H9 (cell line): ENCODE data around the gene LMLN. TPM values are rescaled to one million over a fixed set of nuclear protein-coding genes. Genes with fewer than 3 reads are reported as not detected.
A peak's percentile ranks its signal among the peaks of the same experiment; 100 is the strongest.
"Not testable (repeated sequence)": the region's sequence is repeated elsewhere in the genome, so short reads cannot be mapped to it uniquely, and the experiment has no call there.

Experiments used
- DNase-seq: peaks from one replicate; pipeline ENCODE4 v3.0.0-alpha.2; 2017
- H2AFZ ChIP-seq: one replicate; pipeline ENCODE4 v1.6.1; 2013; ENCODE audit warnings: mild to moderate bottlenecking, low read length, control low read depth, moderate library complexity
- H2AK5ac ChIP-seq: 2 replicates; pipeline ENCODE4 v1.6.1; 2013; ENCODE audit warnings: low read length, control low read depth, mixed read lengths; ENCODE audit not compliant: insufficient read length
- H2BK120ac ChIP-seq: one replicate; pipeline ENCODE4 v1.6.1; 2013; ENCODE audit warnings: low read depth, mild to moderate bottlenecking, low read length, control low read depth, inconsistent platforms; ENCODE audit not compliant: poor library complexity, severe bottlenecking
- H2BK12ac ChIP-seq: 2 replicates; pipeline ENCODE4 v1.6.1; 2013; ENCODE audit warnings: low read length, control low read depth, mixed read lengths, low read depth; ENCODE audit not compliant: insufficient read length
- H2BK15ac ChIP-seq: 2 replicates; pipeline ENCODE4 v1.6.1; 2013; ENCODE audit warnings: low read depth, low read length, control low read depth
- H2BK20ac ChIP-seq: one replicate; pipeline ENCODE4 v1.6.1; 2013; ENCODE audit warnings: low read depth, mild to moderate bottlenecking, low read length, control low read depth, inconsistent platforms; ENCODE audit not compliant: poor library complexity, severe bottlenecking
- H2BK5ac ChIP-seq: 2 replicates; pipeline ENCODE4 v1.6.1; 2013; ENCODE audit warnings: low read length, control low read depth, mixed read lengths; ENCODE audit not compliant: insufficient read length
- H3K14ac ChIP-seq: 2 replicates; pipeline ENCODE4 v1.6.1; 2013; ENCODE audit warnings: low read length, control low read depth; ENCODE audit not compliant: insufficient read depth
- H3K18ac ChIP-seq: 2 replicates; pipeline ENCODE4 v1.6.1; 2013; ENCODE audit warnings: low read depth, mild to moderate bottlenecking, mixed read lengths, low read length, control low read depth; ENCODE audit not compliant: insufficient read length
- H3K23ac ChIP-seq: 2 replicates; pipeline ENCODE4 v1.6.1; 2013; ENCODE audit warnings: low read length, control low read depth, mixed read lengths, low read depth; ENCODE audit not compliant: insufficient read length
- H3K23me2 ChIP-seq: 2 replicates; pipeline ENCODE4 v1.6.1; 2013; ENCODE audit warnings: low read depth, mild to moderate bottlenecking, mixed read lengths, low read length, control low read depth; ENCODE audit not compliant: insufficient read length, poor library complexity, severe bottlenecking
- H3K27ac ChIP-seq: 2 replicates; pipeline ENCODE4 v1.5.1; 2013; ENCODE audit warnings: low read length, control low read depth, mixed read lengths, low read depth; ENCODE audit not compliant: insufficient read length
- H3K27me3 ChIP-seq: 2 replicates; pipeline ENCODE4 v1.6.1; 2013; ENCODE audit warnings: low read length, control low read depth, inconsistent platforms; ENCODE audit not compliant: insufficient read depth
- H3K4ac ChIP-seq: 2 replicates; pipeline ENCODE4 v1.6.1; 2013; ENCODE audit warnings: low read depth, mild to moderate bottlenecking, control low read depth, inconsistent platforms, low read length, moderate library complexity
- H3K4me1 ChIP-seq: 2 replicates; pipeline ENCODE4 v1.6.1; 2013; ENCODE audit warnings: low read length, control low read depth, inconsistent platforms; ENCODE audit not compliant: insufficient read depth
- H3K4me2 ChIP-seq: 2 replicates; pipeline ENCODE4 v1.6.1; 2013; ENCODE audit warnings: low read length, control low read depth, mixed read lengths; ENCODE audit not compliant: insufficient read length, insufficient read depth
- H3K56ac ChIP-seq: 2 replicates; pipeline ENCODE4 v1.6.1; 2013; ENCODE audit warnings: low read depth, mild to moderate bottlenecking, mixed read lengths, low read length, control low read depth; ENCODE audit not compliant: insufficient read length
- H3K79me1 ChIP-seq: 2 replicates; pipeline ENCODE4 v1.6.1; 2013; ENCODE audit warnings: low read depth, mild to moderate bottlenecking, moderate library complexity, low read length, control low read depth, inconsistent platforms; ENCODE audit not compliant: insufficient read depth, poor library complexity, severe bottlenecking
- H3K79me2 ChIP-seq: 2 replicates; pipeline ENCODE4 v1.6.1; 2013; ENCODE audit warnings: low read length, control low read depth, inconsistent platforms; ENCODE audit not compliant: insufficient read depth
- H3K9ac ChIP-seq: 2 replicates; pipeline ENCODE4 v1.6.1; 2013; ENCODE audit warnings: low read length, control low read depth, mixed read lengths; ENCODE audit not compliant: insufficient read length; ENCODE audit errors: extremely low read depth
- H3K9me3 ChIP-seq: one replicate; pipeline ENCODE4 v1.6.1; 2013; ENCODE audit warnings: low read depth, low read length, inconsistent platforms; ENCODE audit not compliant: control insufficient read depth
- H3T11ph ChIP-seq: one replicate; pipeline ENCODE4 v1.6.1; 2013; ENCODE audit warnings: mild to moderate bottlenecking, low read length, control low read depth, inconsistent platforms
- H4K20me1 ChIP-seq: one replicate; pipeline ENCODE4 v1.6.1; 2013; ENCODE audit not compliant: control insufficient read depth, insufficient read length, insufficient read depth
- H4K5ac ChIP-seq: 2 replicates; pipeline ENCODE4 v1.6.1; 2013; ENCODE audit warnings: low read depth, mild to moderate bottlenecking, mixed read lengths, low read length, control low read depth; ENCODE audit not compliant: insufficient read length
- H4K8ac ChIP-seq: replicated peaks from 2 replicates; pipeline ENCODE4 v1.6.1; 2013; ENCODE audit warnings: low read length, control low read depth, mixed read lengths, low read depth; ENCODE audit not compliant: insufficient read length
- H4K91ac ChIP-seq: 2 replicates; pipeline ENCODE4 v1.6.1; 2013; ENCODE audit warnings: low read depth, mild to moderate bottlenecking, moderate library complexity, mixed read lengths, low read length, control low read depth; ENCODE audit not compliant: insufficient read length
- H3K27ac Mint-ChIP-seq, 3 experiments: 2 replicates in 2 of 3; 3 replicates in 1 of 3; pipeline ENCODE4 v1.8.0; 2020 to 2021; ENCODE audit warnings: mixed read lengths in 3 of 3, mild to moderate bottlenecking in 1 of 3, moderate library complexity in 1 of 3
- H3K27me3 Mint-ChIP-seq: 2 replicates; pipeline ENCODE4 v1.8.0; 2021; ENCODE audit warnings: low read depth, mild to moderate bottlenecking, moderate library complexity, mixed read lengths
- H3K36me3 Mint-ChIP-seq, 3 experiments: 2 replicates in 2 of 3; 3 replicates in 1 of 3; pipeline ENCODE4 v1.8.0; 2020 to 2021; ENCODE audit warnings: low read depth in 3 of 3, mixed read lengths in 3 of 3; ENCODE audit not compliant: insufficient read depth in 1 of 3
- H3K4me1 Mint-ChIP-seq, 2 experiments: 2 replicates each; pipeline ENCODE4 v1.8.0; 2020; ENCODE audit warnings: mixed read lengths in 2 of 2
- H3K4me3 Mint-ChIP-seq, 2 experiments: 2 replicates in 1 of 2; 3 replicates in 1 of 2; pipeline ENCODE4 v1.8.0; 2020 to 2021; ENCODE audit warnings: mild to moderate bottlenecking in 2 of 2, mixed read lengths in 2 of 2, moderate library complexity in 1 of 2
- H3K9me3 Mint-ChIP-seq, 2 experiments: 2 replicates in 1 of 2; 3 replicates in 1 of 2; pipeline ENCODE4 v1.8.0; 2020; ENCODE audit warnings: mild to moderate bottlenecking in 2 of 2, mixed read lengths in 2 of 2, moderate library complexity in 1 of 2
- WGBS: extraction: QIAGEN DNeasy Blood & Tissue Kit; methylation state at CpG from one replicate; pipeline ENCODE4 v1.1.7; 2013; ENCODE audit warnings: missing lambda C conversion rate, low lambda C conversion rate, mixed read lengths; ENCODE audit not compliant: insufficient read length; ENCODE audit errors: extremely low coverage; 5-methylcytosine and 5-hydroxymethylcytosine counted together
- total RNA-seq: library from RNA; stranded (reverse); gene quantifications from 2 replicates; pipeline ENCODE4 v1.2.1, GENCODE V29; 2021
- TF ChIP-seq, protein P1 (sequence below): fragments of 200-600 bp; sonication (generic); conservative IDR thresholded peaks from 3 replicates; pipeline ENCODE4 v1.8.0; 2021; ENCODE audit warnings: antibody characterized with exemption, mild to moderate bottlenecking

Gene LMLN
- total RNA-seq, 1 experiment from 2014 or later: 3.8 TPM

DNA sequence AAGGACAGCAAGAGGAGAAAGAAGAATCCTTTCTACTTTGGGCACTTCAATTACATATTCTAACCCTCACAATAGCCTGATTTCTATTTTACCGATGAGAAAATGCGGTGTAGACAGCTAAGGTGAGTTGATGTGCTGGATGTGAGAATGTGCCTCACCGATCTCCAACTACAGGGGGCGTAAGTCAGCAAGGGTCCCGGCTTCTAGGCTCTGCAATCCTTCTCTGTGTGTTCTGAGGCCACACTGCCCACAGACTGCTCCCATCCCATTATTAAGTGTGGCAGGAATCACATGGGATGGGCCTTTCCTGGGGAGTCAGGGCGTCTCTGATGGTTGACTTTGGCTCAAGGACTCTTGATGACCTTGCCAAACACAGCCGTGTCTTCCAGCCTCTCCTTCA lies 33.6 kb upstream of the LMLN start:
- peak; percentile 67 for DNase-seq
- WGBS: no CpG with 5 or more reads among the region's 7 CpGs
- H2AFZ ChIP-seq: no peak overlapping the region

DNA sequence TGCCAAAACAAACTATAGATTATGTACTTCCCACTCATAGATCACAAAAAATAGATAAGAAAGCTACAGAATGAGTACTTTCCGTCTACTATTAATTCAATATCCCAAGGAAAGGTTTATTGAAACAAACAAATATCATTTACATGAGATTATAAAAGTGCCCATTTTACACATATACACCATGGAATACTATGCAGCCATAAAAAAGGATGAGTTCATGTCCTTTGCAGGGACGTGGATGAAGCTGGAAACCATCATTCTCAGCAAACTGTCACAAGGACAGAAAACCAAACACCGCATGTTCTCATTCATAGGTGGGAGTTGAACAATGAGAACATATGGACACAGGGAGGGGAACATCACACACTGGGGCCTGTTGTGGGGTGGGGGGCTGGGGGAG lies 32.4 kb upstream of the LMLN start:
- not testable (repeated sequence) for H2BK12ac ChIP-seq, H3K27ac ChIP-seq, H3K18ac ChIP-seq, H3K36me3 Mint-ChIP-seq, H3K27ac Mint-ChIP-seq, H3K23ac ChIP-seq, H4K91ac ChIP-seq, H3K27me3 Mint-ChIP-seq, H3K79me1 ChIP-seq, H3K4ac ChIP-seq, H4K8ac ChIP-seq, H3K14ac ChIP-seq, H2BK15ac ChIP-seq, H2AFZ ChIP-seq, H3K27me3 ChIP-seq, H3K4me3 Mint-ChIP-seq, H3T11ph ChIP-seq, H2BK5ac ChIP-seq, H4K5ac ChIP-seq, H3K9ac ChIP-seq, H3K79me2 ChIP-seq, H3K9me3 ChIP-seq, H3K9me3 Mint-ChIP-seq, H3K4me1 Mint-ChIP-seq, H4K20me1 ChIP-seq, H2BK20ac ChIP-seq, DNase-seq, H3K23me2 ChIP-seq, H2BK120ac ChIP-seq, H3K4me2 ChIP-seq, H2AK5ac ChIP-seq, H3K4me1 ChIP-seq, H3K56ac ChIP-seq
- WGBS: no CpG with 5 or more reads among the region's 3 CpGs

More for the DNA sequence above, 33.6 kb upstream of the LMLN start:
- Histone ChIP-seq H3K79me1 (no peaks in the 10 kb centered on the region), H3K9ac (no peak overlapping the region), H2BK15ac (no peak overlapping the region), H3K4me2 (no peak overlapping the region), H3K14ac (no peak overlapping the region), H2BK120ac (no peak overlapping the region), H2BK5ac (no peak overlapping the region), H3K27ac (no peak overlapping the region), H3T11ph (no peak overlapping the region), H3K23me2 (no peaks in the 10 kb centered on the region), H4K5ac (no peak overlapping the region), H3K4ac (no peak overlapping the region), H2BK20ac (no peak overlapping the region), H2AK5ac (no peak overlapping the region), H2BK12ac (no peak overlapping the region), H3K18ac (no peak overlapping the region), H3K4me1 (no peaks in the 10 kb centered on the region), H3K27me3 (no peaks in the 10 kb centered on the region), H4K8ac (no peak overlapping the region), H3K79me2 (no peaks in the 10 kb centered on the region), H4K91ac (no peak overlapping the region), H4K20me1 (no peaks in the 10 kb centered on the region), H3K9me3 (no peaks in the 10 kb centered on the region), H3K23ac (no peak overlapping the region), H3K56ac (no peak overlapping the region)
- Mint-ChIP-seq H3K4me3 (no peak overlapping the region), H3K27me3 (no peaks in the 10 kb centered on the region; the same call in 1 of the 2 replicates), H3K36me3 (peaks cover 4 to 5% (median 4%) of the 10 kb centered on the region in 3 experiments; a peak in 5 of 7 replicates), H3K27ac (no peak overlapping the region; a peak in 1 of 7 replicates), H3K4me1 (no peaks in the 10 kb centered on the region), H3K9me3 (peaks cover 3% of the 10 kb centered on the region in 2 experiments; a peak in 1 of 5 replicates)
- TF ChIP-seq, protein P1, sequence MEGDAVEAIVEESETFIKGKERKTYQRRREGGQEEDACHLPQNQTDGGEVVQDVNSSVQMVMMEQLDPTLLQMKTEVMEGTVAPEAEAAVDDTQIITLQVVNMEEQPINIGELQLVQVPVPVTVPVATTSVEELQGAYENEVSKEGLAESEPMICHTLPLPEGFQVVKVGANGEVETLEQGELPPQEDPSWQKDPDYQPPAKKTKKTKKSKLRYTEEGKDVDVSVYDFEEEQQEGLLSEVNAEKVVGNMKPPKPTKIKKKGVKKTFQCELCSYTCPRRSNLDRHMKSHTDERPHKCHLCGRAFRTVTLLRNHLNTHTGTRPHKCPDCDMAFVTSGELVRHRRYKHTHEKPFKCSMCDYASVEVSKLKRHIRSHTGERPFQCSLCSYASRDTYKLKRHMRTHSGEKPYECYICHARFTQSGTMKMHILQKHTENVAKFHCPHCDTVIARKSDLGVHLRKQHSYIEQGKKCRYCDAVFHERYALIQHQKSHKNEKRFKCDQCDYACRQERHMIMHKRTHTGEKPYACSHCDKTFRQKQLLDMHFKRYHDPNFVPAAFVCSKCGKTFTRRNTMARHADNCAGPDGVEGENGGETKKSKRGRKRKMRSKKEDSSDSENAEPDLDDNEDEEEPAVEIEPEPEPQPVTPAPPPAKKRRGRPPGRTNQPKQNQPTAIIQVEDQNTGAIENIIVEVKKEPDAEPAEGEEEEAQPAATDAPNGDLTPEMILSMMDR: peak; percentile 73
